Body of pancreas (tissue), 4 donors: ENCODE results near the gene RGS14. TPM values are rescaled to one million over a fixed set of nuclear protein-coding genes. Genes with fewer than 3 reads are reported as not detected.

Experiments
- ATAC-seq: fragments of 150-250 bp; one replicate; pipeline ENCODE4 v1.9.1; 2016
- DNase-seq, 4 donors: peaks; one replicate each; pipeline ENCODE4 v3.0.0-alpha.2; 2019
- H3K27ac ChIP-seq, 4 donors: fragments of 200-600 bp; sonication (generic); 1 replicate in 3 of 4; 2 replicates in 1 of 4; pipeline versions ENCODE4 v1.5.1 to v1.6.1; 2016 to 2019; ENCODE audit warnings: mild to moderate bottlenecking in 1 of 4, mixed read lengths in 1 of 4, moderate library complexity in 1 of 4
- H3K27me3 ChIP-seq, 2 donors: fragments of 200-600 bp; sonication (generic); one replicate each; pipeline ENCODE4 v1.6.0; 2016; ENCODE audit warnings: mild to moderate bottlenecking in 1 of 2
- H3K36me3 ChIP-seq, 2 donors: fragments of 200-600 bp; sonication (generic); replicated peaks in 1 of 2; 2 replicates each; pipeline ENCODE4 v1.5.1; 2016; ENCODE audit warnings: low read depth in 2 of 2; ENCODE audit not compliant: insufficient read depth in 1 of 2
- H3K4me1 ChIP-seq: fragments of 200-600 bp; sonication (generic); one replicate; pipeline ENCODE4 v1.6.0; 2016
- H3K4me3 ChIP-seq, 2 donors: fragments of 200-600 bp; sonication (generic); 1 replicate in 1 of 2; 2 replicates in 1 of 2; pipeline ENCODE4 v1.5.1; 2016 to 2019
- H3K9me3 ChIP-seq, 3 donors: fragments of 200-600 bp; sonication (generic); 1 replicate in 2 of 3; 2 replicates in 1 of 3; pipeline ENCODE4 v1.5.1; 2016
- CTCF ChIP-seq, 7 experiments: fragments of 450-650 bp in 4 of 7; fragments of 200-600 bp in 3 of 7; sonication (generic) in 3 of 7; IDR thresholded peaks; one replicate each; pipeline ENCODE4 v1.5.1; 2016 to 2019; ENCODE audit warnings: antibody characterized with exemption in 7 of 7
- POLR2A ChIP-seq, 3 donors: fragments of 450-650 bp; IDR thresholded peaks; one replicate each; pipeline ENCODE4 v1.6.1; 2016; ENCODE audit warnings: antibody characterized with exemption in 3 of 3, mild to moderate bottlenecking in 2 of 3
- WGBS, 2 donors: methylation state at CpG; one replicate each; pipeline ENCODE4 v1.1.5; 2017; 5-methylcytosine and 5-hydroxymethylcytosine counted together
- intact Hi-C: fragments of 100-400 bp; cut with DNase I; formaldehyde crosslinking; loops from one replicate; pipeline ENCODE4 v1.15.1; 2023
- total RNA-seq, 2 donors: library from RNA; depleted of rRNA; stranded (reverse); fragments of >200 nt; gene quantifications; one replicate each; pipeline ENCODE4 v1.1.0, GENCODE V29; 2016

Gene RGS14
- total RNA-seq, 2 donors from 2014 or later, result 15.0 to 39.2 TPM

GRCh38 chr5:177383181-177383580 is 25.5 kb downstream of the RGS14 start:
- H3K27me3 ChIP-seq, result no peaks in the 10 kb centered on the region
- no peak overlapping the region for H3K4me3 ChIP-seq
- intact Hi-C loops, result no loop called here

GRCh38 chr5:177384134-177384533 is 26.4 kb downstream of the RGS14 start, which contains the start of gene SLC34A1:
Gene SLC34A1, plus strand, starts transcription at chr5:177384434. Its CDS starts 1,308 bp downstream, at chr5:177385742.
- ATAC-seq, result no peak
- H3K4me3 ChIP-seq, result no peak within 1 kb of the TSS
- no peak for DNase-seq
- 69 to 70% methylated on average over 4 of the region's 4 CpGs for WGBS, 2 donors
- intact Hi-C loops, result no loop called here
- H3K4me1 ChIP-seq, result peaks cover 10% of the 10 kb centered on the region
- H3K9me3 ChIP-seq, result no peaks in the 10 kb centered on the region
- no peak within 1 kb of the TSS for H3K27ac ChIP-seq
- H3K36me3 ChIP-seq, result no peaks in the 10 kb centered on the region
- TF ChIP-seq POLR2A (IDR thresholded peaks at IDR 0.05) (no peak), CTCF (IDR thresholded peaks at IDR 0.05) (no peak)
- H3K27me3 ChIP-seq, result no peaks in the 10 kb centered on the region

More at GRCh38 chr5:177383181-177383580, 25.5 kb downstream of the RGS14 start:
- Histone ChIP-seq H3K27ac (no peak overlapping the region), H3K36me3 (no peaks in the 10 kb centered on the region), H3K9me3 (no peaks in the 10 kb centered on the region), H3K4me1 (peaks cover 20% of the 10 kb centered on the region)
- DNase-seq, result no peak
- 84 to 88% methylated on average over 9 of the region's 9 CpGs for WGBS, 2 donors
- TF ChIP-seq CTCF (IDR thresholded peaks at IDR 0.05), result no peak
- no peak for TF ChIP-seq POLR2A (IDR thresholded peaks at IDR 0.05)
- ATAC-seq, result no peak

- DNase-seq, result no peak
- Histone ChIP-seq H3K36me3 (no peaks in the 10 kb centered on the region), H3K4me1 (peaks cover 5% of the 10 kb centered on the region), H3K4me3 (no peak overlapping the region), H3K9me3 (no peaks in the 10 kb centered on the region), H3K27ac (no peak overlapping the region), H3K27me3 (no peaks in the 10 kb centered on the region)
- WGBS, 2 donors, result 40 to 57% methylated on average over 1 to 9 of the region's 11 CpGs
- ATAC-seq, result no peak
- no peak for TF ChIP-seq POLR2A (IDR thresholded peaks at IDR 0.05)
- TF ChIP-seq CTCF (IDR thresholded peaks at IDR 0.05), result no peak
- intact Hi-C loops, result loop anchor here (5.0 kb wide), 1 partner anchor 117 kb away; no protein-coding TSS in a partner anchor
Measured at GRCh38 chr5:177385720-177386119, 28.0 kb downstream of the RGS14 start.

GRCh38 chr5:177386542-177386941 is 28.8 kb downstream of the RGS14 start:
- Histone ChIP-seq H3K4me1 (peaks cover 5% of the 10 kb centered on the region), H3K4me3 (no peak overlapping the region), H3K27ac (no peak overlapping the region), H3K27me3 (no peaks in the 10 kb centered on the region), H3K36me3 (no peaks in the 10 kb centered on the region), H3K9me3 (no peaks in the 10 kb centered on the region)
- intact Hi-C loops, result loop anchor here (5.0 kb wide), 1 partner anchor 116 kb away; no protein-coding TSS in a partner anchor
- ATAC-seq, result no peak
- no peak for TF ChIP-seq POLR2A (IDR thresholded peaks at IDR 0.05)
- TF ChIP-seq CTCF (IDR thresholded peaks at IDR 0.05), result no peak
- DNase-seq, result no peak
- 88 to 100% methylated on average over 2 to 8 of the region's 8 CpGs for WGBS, 2 donors

GRCh38 chr5:177387405-177387804 is 29.7 kb downstream of the RGS14 start:
- Histone ChIP-seq H3K9me3 (no peaks in the 10 kb centered on the region), H3K4me3 (no peak overlapping the region), H3K27me3 (no peaks in the 10 kb centered on the region), H3K4me1 (peaks cover 5% of the 10 kb centered on the region), H3K27ac (no peak overlapping the region), H3K36me3 (no peaks in the 10 kb centered on the region)
- TF ChIP-seq CTCF (IDR thresholded peaks at IDR 0.05) (no peak), POLR2A (IDR thresholded peaks at IDR 0.05) (no peak)
- ATAC-seq (no peak), DNase-seq (no peak)
- WGBS, 2 donors, result 63 to 73% methylated on average over 13 to 14 of the region's 14 CpGs
- intact Hi-C loops, result loop anchor here (5.0 kb wide), 1 partner anchor 115 kb away; no protein-coding TSS in a partner anchor
